Measurements from ENCODE around the gene CCDC85B.

The CCDC85B gene

DNA sequence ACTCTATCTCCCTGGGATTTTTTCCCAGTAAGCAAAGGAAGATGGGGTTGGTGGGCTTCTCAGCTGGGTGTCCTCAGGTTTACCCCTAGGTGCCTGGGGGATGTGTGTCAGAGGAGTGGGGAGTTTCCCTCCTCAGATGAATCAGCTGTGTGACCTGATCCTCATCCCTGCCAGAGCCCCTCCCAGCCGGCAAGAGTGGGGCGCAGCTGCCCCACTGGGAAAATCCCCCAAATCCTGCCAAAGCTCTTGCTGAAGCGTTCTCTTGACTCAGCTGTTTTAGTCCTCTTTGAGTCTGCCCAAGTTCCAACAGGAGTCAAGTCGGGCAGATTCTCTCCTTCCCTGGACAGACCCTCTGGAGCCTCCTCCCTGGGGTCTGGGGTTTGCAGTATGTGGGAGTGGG is 22.4 kb downstream of the CCDC85B start:
- DNase-seq: no peak

DNA sequence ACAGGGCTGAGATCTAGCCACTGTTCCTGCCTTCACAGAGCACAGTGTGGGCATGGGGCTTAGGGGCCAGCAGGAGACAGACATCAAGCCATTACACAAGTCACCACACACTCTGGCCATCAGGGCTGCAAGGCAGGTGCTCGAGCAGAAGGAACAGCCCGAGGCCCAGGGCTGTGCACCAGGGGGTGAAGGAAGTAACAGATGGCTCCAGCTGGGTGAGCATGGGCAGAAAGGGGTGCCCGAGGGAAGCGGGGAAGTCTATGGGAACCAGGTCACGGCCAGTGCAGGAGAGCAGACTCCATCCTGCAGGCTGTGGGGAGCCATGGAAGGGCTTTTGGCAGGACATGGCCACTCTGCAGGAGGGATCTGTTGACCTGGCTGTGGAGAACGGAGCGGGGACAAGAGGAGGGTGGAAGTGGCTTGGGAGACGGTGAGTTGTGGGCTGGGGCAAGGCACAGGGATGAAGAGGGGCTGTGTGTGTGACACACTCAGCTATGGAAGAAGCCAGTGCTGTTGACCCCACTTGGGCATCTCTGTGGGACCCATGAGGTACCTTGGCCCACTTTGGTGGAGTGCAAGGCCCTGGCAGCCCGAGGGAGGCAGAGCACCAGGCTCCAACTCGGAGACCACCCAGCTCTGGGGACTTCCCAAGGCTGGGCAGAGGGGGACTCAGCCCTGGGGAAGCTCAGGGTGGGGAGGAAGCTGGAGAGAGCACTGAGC is 24.8 kb downstream of the CCDC85B start:
- DNase-seq: no peak

- DNase-seq: no peak
These were observed 25.4 kb downstream of the CCDC85B start for GRCh38 chr11:65915821-65916251.

DNA sequence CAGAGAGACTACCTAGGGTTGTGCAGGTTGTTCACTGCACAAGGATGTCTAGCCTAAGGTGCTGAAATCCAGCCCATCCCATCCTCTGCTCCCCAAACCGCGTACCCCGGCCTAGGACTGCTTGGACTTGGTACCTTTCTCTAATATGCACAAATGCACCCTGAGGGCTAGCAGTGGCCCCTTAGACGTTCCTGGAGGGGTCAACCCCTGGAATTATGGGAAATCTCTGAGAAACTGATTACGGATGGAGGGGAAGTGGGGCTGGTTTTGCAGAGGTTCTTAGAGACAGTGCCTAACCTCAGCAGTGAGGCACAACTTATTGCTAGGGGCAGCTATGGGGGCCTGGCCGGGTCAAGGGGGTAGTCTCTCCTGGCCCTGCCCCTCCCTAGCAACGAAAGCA is 25.9 kb downstream of the CCDC85B start:
- no peak for DNase-seq

GRCh38 chr11:65917077-65917433 is 26.6 kb downstream of the CCDC85B start:
- DNase-seq: no peak

DNA sequence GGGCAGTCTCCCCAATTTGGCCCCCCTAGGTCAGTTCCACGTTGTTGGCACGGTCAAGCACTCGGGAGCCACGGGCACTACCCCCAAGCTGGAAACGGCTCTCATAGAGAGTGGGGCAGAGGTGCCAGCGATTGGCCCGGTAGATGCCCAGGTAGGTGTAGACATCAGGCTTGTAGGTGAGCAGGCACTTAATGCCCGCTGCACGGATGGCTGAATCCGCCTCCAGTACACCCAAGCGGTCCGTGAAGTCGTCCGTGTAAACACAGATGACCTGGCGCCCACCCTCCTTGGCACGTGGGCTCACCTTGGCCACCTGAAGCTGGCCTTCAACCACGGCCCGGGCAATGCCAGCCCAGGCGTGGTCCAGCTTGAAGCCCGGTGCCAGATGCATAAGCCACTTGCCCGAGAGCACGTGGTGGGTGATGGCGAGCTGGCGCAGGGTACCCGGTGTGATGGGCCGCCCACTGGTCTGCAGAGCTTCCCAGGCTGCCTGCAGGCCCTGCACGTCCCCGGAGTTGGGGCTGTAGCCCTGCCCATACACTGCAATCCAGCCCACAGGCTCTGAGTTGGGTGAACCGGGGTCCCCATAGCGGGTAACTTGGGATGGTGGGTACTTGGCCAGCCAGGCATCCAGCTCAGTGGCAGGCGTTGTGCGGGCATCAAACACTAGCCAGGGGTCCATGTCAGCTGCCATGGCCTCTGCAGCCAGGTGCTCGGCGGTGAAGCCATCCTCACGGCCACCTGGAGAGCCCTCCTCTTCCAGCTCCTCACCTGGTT is 27.1 kb downstream of the CCDC85B start:
- DNase-seq: no peak

DNA sequence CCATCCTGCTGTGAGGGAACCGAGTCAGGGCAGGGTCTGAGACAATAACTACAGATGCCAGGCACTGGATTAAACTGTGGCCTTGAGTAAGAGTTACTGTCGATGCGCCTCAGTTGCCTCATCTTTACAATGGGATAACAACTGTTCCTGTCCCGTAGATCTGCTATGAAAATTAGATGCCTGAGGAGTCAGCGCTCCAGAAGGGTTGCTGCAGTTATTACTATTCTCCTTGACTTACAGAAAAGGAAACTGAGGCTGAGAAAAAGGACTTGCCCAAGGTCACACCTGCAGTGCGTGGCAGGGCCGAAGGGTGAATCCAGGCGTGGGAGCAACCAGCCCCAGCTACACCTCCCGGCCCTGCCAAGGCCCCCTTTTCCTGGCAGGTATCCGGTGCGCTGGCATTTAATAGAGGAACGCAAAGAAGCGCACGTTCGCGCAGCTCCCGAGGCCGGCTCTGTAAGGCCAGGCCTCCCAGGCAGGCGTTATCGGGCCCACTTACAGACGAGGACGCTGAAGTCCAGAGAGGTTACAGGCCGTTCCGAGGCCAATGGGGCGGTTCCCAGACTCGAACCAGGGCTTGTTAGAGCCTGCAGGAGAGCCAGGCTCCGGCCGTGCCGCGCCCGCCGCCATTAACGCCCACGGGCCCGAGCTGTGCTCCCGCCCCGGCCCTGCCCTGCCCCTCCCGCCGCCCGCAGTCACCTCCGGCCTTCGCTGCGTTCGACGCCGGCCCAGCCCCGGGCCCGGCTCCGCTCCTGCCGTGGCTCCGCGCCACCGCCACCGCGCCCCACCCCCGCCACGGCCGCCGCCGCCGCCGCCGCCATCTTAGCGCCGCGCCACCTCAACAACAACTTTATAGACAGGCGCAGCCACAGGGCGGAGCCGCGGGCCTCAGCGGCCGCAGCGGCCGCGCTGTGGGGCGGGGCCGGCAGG is 28.0 kb downstream of the CCDC85B start, which contains the start of gene C11orf68:
Gene C11orf68 (minus strand): TSS at position 852 of the 930 bp plus-strand sequence. CDS start 31 bp downstream, at position 821.
- peak; percentile 40 for DNase-seq

- peak; percentile 98 for DNase-seq
These were observed 28.7 kb downstream of the CCDC85B start, which contains the start of gene DRAP1 for GRCh38 chr11:65919141-65919572. DRAP1 (plus strand) TSS chr11:65919426; CDS start chr11:65919502, 76 bp downstream.

- no peak for DNase-seq
These were observed 29.3 kb downstream of the CCDC85B start for GRCh38 chr11:65919573-65920371.

- DNase-seq: no peak
These were observed 29.9 kb downstream of the CCDC85B start for GRCh38 chr11:65920372-65920802.

DNA sequence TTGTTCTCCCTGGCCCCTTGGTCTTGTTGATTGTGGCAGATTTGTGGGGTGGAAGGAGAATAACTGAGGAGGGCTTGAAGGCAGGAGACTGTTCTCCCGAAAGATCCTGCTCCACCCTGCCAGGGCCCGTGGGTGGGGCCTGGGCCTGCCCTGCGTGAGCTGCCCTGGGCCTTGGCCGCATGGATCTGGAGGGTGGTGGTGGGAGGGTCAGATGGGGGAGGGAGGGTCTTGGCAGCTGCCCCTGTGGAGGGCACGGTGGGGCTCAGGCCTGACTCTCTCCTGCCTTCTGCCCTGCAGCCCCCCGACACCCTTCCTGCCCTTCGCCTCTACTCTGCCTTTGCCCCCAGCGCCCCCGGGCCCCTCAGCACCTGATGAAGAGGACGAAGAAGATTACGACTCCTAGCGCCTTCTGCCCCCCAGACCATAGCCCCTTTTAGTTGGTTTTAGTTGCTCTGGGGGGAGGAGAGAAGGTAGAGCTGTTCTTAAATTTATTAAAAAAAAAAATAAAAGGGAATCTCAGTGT is 30.6 kb downstream of the CCDC85B start:
- no peak for DNase-seq

- no peak for DNase-seq
These were observed 31.4 kb downstream of the CCDC85B start for GRCh38 chr11:65921876-65922275.

DNA sequence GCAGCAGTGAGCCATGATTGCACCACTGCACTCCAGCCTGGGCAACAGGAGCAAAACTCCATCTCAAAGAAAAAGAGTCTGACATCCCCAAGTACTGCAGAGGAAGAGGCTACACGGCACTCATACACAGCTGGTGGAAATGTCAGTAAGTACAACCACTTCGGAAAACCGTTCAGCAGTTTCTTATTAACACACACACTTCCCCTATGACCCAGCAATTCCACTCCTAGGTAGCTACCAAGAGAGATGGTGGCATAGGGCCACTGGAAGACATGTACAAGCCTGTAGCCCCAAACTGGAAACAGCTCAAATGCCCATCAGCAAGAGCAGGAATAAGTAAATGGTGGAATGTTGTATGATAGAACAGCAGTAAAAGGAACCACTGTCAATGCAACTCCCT is 32.1 kb downstream of the CCDC85B start:
- no peak for DNase-seq

DNA sequence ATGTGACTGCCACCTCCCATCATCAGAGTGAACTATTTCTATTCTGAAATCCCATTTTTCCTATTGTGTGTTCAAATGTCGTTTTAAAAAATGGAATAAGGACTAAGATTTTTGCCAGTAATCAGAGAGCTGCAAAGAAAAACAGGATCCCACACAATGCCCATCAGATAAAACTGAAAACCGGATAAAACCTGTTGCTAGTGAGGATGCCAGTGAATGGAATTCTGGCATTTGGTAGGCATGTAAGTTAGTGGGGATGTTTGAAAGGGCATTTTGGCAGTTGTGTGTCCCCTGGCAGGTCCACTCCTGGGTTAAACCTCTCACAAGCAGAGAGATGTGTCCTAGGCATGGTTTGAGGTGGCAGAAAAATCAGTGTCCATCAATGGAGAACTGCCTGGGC is 34.9 kb downstream of the CCDC85B start:
- no peak for DNase-seq

DNA sequence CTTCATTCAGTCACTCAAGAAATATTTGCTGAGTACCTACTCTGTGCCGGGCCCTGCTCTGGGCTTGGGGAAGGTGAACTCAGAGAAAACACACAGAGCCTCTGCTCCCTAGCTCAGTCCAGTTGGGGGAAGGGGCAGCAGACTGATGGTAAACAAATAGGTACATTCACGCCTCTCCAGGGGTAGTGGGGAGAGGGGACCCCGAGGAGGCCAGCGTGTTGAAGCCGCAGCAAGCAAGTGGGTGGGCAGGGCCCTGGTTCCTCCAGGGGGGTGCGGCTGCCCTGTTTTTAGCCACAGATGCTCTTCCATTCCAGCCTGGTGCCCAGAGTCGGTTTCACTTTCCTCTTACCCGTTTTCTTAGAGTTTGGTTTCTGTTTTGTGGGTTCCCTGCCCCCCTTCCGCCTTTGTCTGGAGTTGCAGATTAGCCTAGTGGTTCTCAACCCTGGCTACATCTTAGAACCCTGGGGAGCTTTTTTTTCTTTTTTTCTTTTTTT is 37.5 kb downstream of the CCDC85B start:
- no peak for DNase-seq

GRCh38 chr11:65928667-65929066 is 38.2 kb downstream of the CCDC85B start:
- DNase-seq: no peak

GRCh38 chr11:65931773-65932557 is 41.5 kb downstream of the CCDC85B start:
- no peak for DNase-seq

DNA sequence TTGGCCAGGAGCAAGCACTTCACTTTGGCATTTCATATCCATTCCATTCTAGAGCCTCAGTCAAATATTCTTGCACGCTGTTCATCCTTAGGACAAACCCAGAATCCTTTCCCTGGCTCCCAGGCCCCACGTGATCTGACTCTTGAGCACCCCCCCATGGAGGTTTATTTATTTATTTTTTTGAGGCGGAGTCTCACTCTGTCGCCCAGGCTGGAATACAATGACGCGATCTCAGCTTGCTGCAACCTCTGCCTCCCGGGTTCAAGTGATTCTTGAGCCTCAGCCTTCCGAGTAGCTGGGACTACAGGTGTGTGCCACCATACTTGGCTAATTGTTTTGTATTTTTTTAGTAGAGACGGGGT is 42.1 kb downstream of the CCDC85B start:
- no peak for DNase-seq

- no peak for DNase-seq
These were observed 43.5 kb downstream of the CCDC85B start for GRCh38 chr11:65934014-65934413.

DNA sequence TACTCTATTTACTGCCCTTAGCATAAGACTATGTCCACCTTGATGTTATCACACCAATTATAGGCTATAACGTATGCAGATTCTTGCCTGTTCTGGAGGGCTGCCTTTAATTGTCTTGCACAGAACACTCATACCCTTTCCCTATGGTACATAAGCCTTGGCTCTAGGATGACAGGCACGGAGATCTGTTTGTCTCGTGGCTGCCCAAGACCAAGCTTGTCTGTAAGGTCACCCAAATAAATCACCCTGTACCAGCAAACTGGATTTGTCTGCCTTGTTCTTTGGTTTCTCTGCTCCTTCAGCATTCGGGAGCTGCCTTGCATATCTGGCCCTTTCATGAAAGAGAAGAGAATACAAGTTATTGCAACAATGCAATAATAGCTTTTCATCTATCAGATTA is 47.3 kb downstream of the CCDC85B start:
- DNase-seq: no peak

All from NCI-H1092 (cell line).